DMS114 treated with DMSO at 0.1 percent for 48 hours (cell line): ENCODE data around the gene GLI1.
"Not testable (repeated sequence)": the region's sequence is repeated elsewhere in the genome, so short reads cannot be mapped to it uniquely, and the experiment has no call there.

ENCODE experiments used
- DNase-seq: peaks from one replicate; lab custom pipeline; 2025; ENCODE audit not compliant: unreplicated experiment; lab: John Stamatoyannopoulos, UW

The GLI1 gene

DNA sequence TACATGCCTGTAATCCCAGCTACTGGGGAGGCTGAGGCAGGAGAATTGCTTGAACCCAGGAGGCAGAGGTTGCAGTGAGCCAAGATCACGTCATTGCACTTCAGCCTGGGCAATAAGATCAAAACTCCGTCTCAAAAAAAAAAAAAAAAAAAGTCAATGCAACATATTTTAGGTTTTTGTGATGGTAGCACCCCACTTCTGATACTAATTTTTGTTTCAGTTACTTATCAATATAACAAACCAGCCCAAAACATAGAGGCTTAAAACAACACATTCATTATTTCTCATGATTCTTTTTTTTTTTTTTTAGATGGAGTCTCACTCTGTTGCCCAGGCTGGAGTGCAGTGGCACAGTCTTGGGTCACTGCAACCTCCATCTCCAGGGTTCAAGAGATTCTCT, 18.2 kb upstream of the GLI1 start:
- not testable (repeated sequence) for DNase-seq

DNA sequence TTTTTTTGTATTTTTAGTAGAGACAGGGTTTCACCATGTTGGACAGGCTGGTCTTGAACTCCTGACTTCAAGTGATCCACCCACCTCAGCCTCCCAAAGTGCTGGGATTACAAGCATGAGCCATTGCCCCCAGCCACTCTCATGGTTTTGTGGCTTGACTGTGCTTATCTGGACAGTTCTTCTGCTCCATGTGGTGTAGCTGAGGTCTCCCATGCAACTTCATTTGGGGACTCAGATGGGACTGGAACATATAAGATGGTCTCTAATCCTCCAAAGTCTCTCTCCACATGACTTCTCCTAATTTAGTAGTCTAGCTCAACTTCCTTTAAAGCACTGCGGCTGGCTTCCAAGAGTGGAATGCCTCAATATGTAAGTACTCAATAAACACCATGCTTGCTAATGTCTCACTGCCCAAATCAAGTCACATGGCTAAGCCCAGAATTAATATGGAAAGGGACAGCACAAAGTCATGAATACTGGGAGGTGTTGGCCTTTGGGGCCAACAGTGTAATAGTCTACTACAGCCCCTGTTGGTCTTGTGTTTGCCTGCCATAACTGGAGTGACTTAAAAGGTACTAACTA, 17.6 kb upstream of the GLI1 start:
- no peak for DNase-seq

DNA sequence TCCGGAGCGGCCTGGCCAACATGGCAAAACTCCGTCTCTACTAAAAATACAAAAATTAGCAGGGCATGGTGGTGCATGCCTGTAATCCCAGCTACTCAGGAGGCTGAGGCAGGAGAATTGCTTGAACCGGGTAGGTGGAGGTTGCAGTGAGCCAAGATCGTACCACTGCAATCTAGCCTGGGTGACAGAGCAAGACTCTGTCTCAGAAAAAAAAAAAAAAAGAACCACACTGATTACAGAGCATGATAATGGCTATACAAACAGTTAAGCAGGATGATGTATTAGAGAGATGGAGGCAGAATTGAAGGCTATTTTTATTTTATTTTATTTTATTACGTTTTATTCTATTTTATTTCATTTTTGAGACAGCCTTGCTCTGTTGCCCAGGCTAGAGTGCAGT, 15.2 kb upstream of the GLI1 start:
- DNase-seq, result not testable (repeated sequence)

DNA sequence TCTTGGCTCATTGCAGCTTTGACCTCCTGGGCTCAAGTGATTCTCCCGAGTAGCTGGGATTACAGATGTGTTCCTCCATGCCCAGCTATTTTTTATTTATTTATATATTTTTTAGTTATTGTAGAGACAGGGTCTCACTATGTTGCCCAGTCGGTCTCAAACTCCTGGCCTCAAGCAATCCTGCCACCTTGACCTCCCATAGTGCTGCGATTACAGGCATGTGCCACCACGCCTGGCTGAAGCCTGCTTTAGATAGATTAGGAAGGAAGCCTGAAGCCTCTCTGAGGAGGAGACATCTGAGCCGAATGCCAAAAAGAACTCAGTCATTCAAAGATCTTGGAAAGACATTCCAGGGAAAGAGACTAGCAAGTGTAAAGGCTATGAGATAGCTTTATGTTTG, 14.8 kb upstream of the GLI1 start:
- DNase-seq, result no peak

DNA sequence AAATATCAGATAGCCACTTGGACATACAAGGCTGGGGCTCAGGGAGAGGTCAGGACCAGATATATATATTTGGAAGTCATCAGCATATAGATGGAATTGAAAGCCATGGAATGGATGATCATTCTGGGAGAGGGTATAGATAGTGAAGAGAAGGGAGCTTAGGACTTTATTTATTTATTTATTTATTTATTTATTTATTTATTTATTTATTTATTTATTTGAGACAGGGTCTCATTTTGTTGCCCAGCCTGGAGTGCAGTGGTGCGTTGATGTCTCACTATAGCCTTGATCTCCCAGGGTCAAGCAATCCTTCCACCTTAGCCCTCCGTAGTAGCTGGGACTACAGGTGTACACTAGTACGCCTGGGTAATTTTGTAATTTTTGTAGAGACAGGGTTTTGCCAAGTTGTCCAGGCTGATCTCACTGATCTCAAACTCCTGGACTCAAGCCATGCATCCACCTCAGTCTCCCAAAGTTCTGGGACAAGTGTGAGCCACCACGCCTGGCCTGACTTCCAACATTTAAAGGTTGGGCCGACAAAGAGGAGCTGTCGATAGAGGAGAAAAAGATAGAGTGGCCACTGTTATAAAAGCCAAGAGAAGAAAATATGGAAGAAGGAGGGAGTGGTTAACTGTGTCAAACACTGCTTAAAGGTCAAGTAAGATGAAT, 13.2 kb upstream of the GLI1 start:
- DNase-seq, result no peak

DNA sequence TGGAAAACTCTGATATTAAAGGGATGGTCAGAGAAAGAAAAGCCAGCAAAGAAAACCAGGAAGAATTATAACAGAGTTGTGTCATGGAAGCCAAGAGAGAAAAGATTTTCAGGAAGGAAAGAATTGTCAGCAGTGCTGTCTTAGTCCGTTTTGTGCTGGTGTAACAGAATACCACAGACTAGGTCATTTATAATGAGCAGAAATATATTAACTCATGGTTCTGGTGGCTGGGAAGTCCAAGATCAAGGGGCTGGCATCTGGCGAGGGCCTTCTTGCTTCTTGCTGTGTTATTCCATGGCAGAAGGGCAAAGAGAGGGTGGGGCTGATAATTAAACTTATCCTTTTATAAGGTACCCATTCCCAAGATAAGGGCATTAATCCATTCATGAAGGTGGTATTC, 10.9 kb upstream of the GLI1 start:
- no peak for DNase-seq

DNA sequence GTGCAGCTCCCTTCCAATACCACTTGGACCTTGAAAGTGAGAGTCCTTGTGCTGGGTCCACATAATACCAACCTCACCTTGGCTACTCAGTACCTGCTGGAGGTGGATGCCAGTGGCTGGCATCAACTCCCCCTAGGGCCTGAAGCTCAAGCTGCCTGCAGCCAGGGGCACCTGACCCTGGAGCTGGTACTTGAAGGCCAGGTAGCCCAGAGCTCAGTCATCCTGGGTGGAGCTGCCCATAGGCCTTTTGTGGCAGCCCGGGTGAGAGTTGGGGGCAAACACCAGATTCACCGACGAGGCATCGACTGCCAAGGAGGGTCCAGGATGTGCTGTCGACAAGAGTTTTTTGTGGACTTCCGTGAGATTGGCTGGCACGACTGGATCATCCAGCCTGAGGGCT, 10.2 kb upstream of the GLI1 start:
- no peak for DNase-seq

DNA sequence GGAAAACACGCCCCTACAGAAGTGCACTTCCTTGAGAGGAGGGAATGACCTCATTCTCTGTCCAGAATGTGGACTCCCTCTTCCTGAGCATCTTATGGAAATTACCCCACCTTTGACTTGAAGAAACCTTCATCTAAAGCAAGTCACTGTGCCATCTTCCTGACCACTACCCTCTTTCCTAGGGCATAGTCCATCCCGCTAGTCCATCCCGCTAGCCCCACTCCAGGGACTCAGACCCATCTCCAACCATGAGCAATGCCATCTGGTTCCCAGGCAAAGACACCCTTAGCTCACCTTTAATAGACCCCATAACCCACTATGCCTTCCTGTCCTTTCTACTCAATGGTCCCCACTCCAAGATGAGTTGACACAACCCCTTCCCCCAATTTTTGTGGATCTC, 9.5 kb upstream of the GLI1 start:
- DNase-seq, result no peak

DNA sequence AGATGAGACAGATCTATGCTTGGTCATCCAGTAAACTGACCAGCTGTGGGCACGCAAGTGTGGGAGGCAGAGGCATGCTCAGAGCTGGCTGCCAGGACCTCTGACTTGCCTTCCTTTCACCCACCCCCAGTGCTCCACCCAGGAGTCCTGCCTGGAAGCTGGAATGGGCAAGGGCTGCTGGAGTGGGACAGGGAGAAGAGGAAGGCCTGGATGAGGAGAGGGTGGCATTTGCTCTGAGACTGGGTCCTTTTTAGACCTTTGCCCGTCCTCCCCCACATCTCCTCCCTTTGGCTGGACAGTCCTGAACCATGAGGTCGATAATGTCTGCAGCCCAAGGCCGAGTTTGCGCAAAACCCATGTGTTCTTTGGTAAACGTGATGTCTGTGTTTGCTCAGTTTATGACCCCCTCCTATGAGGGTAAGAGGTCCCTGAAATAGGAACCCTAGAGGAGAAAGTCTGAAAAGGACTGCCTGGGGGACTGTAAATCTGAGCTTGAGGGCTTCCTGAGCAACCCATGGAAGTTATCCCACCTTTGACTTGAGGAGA, 8.3 kb upstream of the GLI1 start:
- no peak for DNase-seq

DNA sequence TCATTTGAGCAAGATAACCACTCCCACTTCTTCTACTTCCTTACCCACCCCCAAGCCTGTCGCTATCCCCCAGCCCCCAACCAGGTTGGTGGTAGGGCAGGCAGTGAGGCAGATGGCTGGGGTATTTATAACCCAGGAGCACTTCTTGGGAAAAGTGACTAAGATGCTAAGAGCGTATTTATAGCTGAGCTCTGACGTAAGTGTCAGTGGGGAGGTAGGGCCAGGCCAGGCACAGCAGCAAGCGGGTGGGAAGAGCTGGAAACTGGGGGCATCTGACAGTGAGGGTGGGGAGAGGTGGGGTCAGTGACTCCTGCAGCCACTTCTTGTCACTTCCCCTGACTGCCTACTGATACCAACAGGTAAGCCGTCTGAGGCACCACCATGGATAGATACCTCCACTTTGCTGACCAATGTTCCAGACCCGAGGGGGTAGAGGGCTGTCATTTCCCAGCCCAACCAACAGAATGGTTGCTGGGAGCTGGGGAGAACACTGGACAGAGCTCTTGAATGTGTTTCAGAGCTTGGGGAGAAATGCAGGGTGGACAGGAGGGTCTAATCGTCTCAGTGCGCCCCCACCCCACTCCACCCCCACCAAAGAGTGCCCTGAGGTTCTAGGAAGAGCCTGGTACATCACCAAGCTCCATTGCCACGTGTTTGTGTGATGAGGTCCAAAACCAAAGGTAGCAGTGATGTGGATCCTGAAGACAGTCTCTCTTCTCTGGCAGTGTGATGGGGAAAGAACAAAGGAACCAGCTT, 7.2 kb upstream of the GLI1 start:
- DNase-seq, result no peak

DNA sequence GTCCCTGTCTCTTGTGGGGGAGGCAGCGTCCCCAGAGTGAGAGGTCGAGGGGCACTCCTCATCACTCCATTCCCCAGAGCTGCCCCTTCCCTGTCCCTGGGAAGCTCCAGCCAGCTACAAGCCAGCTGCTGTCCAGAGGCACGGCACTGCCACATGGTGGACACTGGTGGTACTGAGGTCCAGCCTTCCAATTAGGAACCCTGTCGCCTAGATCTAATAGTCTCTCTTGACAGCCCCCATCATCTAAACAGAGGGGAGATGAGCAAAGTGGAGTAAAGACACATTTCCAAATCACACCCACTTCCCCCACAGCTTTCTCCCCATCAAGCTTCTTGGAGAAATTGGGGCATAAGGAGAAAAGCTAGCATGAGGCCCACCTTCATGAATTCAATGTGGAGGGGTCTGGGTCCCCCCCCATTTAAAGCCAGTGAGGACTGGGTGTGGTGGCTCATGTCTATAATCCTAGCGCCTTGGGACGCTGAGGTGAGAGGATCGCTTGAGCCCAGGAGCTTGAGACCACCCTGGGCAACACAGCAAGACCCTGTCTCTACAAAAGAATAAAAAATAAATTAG, 6.6 kb upstream of the GLI1 start:
- peak; percentile 75 for DNase-seq

DNA sequence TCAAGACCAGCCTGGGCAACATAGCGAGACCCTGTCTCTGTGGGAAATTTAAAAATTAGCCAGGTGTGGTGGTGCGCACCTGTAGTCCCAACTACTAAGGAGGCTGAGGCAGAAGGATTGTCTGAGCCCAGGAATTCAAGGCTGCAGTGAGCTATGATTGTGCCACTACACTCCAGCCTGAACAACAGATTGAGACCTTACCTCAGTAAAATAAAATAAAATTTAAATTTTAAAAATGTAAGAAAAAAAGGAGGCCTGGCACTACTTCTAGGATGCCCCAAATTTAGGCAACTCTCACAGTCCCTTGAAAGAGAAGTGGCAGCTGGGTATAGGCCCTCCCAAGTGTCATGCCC, 5.4 kb upstream of the GLI1 start:
- no peak for DNase-seq

DNA sequence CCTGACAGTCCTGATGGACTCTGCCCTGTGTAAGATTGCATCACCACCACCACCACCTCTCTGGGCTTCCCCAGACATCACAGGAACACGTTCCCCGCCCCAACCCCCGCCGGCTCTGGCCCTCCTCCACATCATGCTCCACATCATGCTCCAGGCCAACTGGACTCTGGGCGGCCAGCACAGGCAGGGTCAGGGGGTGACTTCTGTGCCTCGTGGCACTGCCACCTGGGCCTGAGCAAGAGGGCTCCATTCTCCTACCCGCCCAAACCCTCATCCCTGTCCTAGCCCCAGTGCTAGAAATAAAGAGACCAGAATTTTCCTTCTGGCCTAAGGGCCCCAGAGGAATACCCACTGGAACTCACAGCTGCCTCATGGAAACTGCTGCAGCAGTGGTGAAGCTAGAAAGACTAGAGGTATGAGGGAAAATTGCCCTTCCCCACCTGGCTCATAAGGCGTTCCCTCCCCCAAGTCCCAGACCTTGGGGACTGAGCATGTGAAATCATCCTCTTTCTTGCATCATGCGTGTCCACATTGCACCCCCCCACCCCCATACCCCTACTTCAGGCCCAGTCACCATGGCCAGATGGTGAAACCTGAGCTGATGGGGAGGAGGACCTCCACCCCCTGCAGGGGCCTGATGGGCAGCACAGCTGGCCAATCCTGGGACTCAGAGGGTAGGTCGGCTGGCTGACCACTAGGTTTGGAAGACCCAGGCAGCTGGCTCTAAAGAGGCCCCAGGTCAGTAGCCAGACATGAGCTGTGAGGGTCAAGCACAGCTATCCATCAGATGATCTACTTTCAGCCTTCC, 4.8 kb upstream of the GLI1 start, which contains the start of gene INHBE:
Gene INHBE, plus strand, starts transcription at position 742 of the 808 bp plus-strand sequence. CDS start 230 bp downstream, outside the sequence.
- no peak for DNase-seq

DNA sequence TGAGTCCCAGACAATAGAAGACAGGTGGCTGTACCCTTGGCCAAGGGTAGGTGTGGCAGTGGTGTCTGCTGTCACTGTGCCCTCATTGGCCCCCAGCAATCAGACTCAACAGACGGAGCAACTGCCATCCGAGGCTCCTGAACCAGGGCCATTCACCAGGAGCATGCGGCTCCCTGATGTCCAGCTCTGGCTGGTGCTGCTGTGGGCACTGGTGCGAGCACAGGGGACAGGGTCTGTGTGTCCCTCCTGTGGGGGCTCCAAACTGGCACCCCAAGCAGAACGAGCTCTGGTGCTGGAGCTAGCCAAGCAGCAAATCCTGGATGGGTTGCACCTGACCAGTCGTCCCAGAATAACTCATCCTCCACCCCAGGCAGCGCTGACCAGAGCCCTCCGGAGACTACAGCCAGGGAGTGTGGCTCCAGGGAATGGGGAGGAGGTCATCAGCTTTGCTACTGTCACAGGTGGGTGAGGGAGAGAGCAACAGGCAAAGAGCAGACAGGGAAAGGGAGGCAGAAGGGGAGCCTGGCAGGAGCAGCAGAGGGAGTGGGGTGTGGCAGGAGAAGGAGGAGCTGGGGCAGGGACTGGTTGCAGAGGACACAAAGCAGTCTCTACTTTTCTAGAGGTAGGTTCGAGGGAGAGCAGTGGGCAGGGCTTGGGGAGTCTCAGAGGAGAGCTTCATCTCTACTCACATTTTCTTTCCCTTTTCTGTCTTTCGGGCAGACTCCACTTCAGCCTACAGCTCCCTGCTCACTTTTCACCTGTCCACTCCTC, 4.0 kb upstream of the GLI1 start:
- no peak for DNase-seq

DNA sequence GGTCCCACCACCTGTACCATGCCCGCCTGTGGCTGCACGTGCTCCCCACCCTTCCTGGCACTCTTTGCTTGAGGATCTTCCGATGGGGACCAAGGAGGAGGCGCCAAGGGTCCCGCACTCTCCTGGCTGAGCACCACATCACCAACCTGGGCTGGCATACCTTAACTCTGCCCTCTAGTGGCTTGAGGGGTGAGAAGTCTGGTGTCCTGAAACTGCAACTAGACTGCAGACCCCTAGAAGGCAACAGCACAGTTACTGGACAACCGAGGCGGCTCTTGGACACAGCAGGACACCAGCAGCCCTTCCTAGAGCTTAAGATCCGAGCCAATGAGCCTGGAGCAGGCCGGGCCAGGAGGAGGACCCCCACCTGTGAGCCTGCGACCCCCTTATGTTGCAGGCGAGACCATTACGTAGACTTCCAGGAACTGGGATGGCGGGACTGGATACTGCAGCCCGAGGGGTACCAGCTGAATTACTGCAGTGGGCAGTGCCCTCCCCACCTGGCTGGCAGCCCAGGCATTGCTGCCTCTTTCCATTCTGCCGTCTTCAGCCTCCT, 3.4 kb upstream of the GLI1 start:
- DNase-seq, result peak; percentile 59

DNA sequence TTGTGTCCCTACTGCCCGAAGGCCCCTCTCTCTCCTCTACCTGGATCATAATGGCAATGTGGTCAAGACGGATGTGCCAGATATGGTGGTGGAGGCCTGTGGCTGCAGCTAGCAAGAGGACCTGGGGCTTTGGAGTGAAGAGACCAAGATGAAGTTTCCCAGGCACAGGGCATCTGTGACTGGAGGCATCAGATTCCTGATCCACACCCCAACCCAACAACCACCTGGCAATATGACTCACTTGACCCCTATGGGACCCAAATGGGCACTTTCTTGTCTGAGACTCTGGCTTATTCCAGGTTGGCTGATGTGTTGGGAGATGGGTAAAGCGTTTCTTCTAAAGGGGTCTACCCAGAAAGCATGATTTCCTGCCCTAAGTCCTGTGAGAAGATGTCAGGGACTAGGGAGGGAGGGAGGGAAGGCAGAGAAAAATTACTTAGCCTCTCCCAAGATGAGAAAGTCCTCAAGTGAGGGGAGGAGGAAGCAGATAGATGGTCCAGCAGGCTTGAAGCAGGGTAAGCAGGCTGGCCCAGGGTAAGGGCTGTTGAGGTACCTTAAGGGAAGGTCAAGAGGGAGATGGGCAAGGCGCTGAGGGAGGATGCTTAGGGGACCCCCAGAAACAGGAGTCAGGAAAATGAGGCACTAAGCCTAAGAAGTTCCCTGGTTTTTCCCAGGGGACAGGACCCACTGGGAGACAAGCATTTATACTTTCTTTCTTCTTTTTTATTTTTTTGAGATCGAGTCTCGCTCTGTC, 2.7 kb upstream of the GLI1 start:
- no peak for DNase-seq

DNA sequence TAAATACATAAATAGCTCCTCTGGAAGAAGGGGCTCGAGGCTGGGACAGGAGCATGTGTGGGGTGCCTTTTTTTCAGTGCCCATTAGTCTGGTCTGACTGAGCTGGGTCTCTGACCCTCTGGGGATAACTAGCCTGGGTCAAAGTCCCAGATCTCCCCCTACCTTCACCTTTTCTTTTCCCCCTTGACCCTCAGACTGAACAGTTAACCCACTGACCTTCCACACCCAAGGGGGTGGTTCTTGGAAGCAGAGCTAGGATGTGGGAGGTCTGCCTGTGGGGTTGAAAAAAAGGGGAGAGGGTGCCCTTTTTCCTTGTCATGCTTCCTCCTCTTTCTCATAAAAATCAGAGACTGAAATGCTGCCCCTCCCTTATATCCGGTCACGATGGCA, 925 bp upstream of the GLI1 start:
- DNase-seq, result no peak

DNA sequence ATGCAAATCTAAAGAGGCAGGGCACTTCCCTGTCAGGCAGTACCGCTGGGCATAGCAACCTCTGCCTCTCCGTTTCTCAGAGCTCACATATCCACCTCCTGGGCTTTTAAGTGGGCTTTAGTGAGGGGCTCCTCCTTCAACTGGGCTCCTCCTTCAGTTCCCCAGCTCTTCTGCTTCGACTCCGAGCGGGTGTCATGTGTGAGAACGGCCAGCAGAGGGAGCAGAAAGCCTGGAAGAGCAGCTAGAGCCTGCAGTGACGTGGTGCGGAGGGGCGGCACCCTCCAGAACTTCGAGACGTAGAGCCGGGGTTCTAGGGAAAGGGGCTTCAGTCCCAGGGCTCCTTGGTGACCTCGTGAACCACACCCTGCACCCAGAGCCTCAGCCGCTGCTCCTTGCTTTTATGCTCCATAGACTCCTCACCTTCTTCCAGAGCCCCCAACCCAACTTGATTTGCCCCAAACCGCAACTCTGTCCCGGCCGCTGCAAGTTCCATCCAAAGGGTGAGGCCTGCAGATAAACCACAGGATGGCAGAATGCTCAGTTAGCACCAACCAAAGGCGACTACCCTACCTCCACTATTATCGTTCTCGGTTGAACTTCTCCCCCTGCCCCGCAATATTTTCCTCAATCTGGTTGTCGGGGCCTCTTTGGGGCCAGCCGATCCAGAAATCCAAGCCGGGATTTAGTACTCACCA, 383 bp upstream of the GLI1 start:
- DNase-seq, result peak; percentile 96

DNA sequence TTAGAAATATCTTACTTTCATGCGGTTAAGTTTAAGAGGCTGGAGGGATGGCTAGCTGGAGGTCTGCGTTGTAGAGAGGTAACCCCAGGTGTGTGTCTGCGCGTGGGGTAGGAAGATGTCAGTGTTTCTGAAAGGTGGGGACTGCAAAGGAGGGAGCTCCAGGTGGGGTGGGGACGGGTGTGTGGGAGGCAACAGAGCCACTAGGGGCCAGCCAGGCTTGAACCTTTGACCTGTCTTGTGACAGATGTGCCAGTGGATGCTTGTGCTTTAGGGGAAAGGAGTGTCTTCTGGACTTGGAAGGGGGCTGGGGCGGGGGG, 841 bp downstream of the GLI1 start:
- DNase-seq, result no peak
